Lower leg skin (tissue), 3 donors: ENCODE results near the gene ENTPD3.

Experiments
- POLR2A ChIP-seq, 2 donors: fragments of 450-650 bp; IDR thresholded peaks; one replicate each; pipeline ENCODE4 v1.6.1; 2016 to 2017; ENCODE audit warnings: antibody characterized with exemption in 2 of 2, mild to moderate bottlenecking in 1 of 2, moderate library complexity in 1 of 2
- TF ChIP-seq, protein P1 (sequence below), 3 donors: fragments of 450-650 bp; IDR thresholded peaks; one replicate each; pipeline ENCODE4 v1.5.1; 2016; ENCODE audit warnings: antibody characterized with exemption in 3 of 3, mild to moderate bottlenecking in 3 of 3, moderate library complexity in 2 of 3

DNA sequence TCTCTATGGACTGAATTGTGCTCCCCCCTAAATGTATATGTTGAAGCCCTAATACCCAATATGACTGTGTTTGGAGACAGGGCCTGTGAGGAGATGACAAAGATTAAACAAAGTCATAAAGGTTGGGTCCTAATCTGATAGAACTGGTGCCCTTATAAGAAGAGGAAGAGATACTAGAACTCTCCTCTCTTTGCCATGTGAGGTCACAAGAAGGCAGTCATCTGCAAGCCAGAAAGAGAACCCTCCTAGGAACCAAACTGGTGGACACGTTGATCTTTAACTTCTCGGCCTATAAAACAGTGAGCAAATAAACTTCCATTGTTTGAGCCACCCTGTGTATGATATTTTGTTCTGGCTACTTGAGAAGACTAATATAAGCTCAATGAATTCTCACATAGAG lies 31.6 kb upstream of the ENTPD3 start:
- TF ChIP-seq POLR2A (IDR thresholded peaks at IDR 0.05), result no peak
- TF ChIP-seq, protein P1, sequence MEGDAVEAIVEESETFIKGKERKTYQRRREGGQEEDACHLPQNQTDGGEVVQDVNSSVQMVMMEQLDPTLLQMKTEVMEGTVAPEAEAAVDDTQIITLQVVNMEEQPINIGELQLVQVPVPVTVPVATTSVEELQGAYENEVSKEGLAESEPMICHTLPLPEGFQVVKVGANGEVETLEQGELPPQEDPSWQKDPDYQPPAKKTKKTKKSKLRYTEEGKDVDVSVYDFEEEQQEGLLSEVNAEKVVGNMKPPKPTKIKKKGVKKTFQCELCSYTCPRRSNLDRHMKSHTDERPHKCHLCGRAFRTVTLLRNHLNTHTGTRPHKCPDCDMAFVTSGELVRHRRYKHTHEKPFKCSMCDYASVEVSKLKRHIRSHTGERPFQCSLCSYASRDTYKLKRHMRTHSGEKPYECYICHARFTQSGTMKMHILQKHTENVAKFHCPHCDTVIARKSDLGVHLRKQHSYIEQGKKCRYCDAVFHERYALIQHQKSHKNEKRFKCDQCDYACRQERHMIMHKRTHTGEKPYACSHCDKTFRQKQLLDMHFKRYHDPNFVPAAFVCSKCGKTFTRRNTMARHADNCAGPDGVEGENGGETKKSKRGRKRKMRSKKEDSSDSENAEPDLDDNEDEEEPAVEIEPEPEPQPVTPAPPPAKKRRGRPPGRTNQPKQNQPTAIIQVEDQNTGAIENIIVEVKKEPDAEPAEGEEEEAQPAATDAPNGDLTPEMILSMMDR (IDR thresholded peaks at IDR 0.05), result no peak
